Mesenchymal stem cell (in vitro differentiated cells and primary cell): ENCODE measurements around the gene BUD23.

Experiments used
- DNase-seq: peaks from one replicate; pipeline ENCODE4 v3.0.0-alpha.2; 2013
- H2AFZ ChIP-seq: one replicate; pipeline ENCODE4 v1.6.1; 2013; ENCODE audit warnings: low read depth, mild to moderate bottlenecking, control low read depth, inconsistent platforms, low read length, moderate library complexity
- H2AK5ac ChIP-seq: 2 replicates; pipeline ENCODE4 v1.6.1; 2013; ENCODE audit warnings: low read length, moderate library complexity, mild to moderate bottlenecking, inconsistent platforms; ENCODE audit not compliant: severe bottlenecking
- H2BK120ac ChIP-seq: one replicate; pipeline ENCODE4 v1.6.1; 2013; ENCODE audit warnings: low read depth, mild to moderate bottlenecking, inconsistent platforms, low read length, moderate library complexity
- H2BK12ac ChIP-seq, 2 experiments: one replicate each; pipeline ENCODE4 v1.6.1; 2013; ENCODE audit warnings: inconsistent platforms in 2 of 2, low read length in 2 of 2, mild to moderate bottlenecking in 2 of 2, moderate library complexity in 2 of 2, control low read depth in 1 of 2
- H2BK15ac ChIP-seq: one replicate; pipeline ENCODE4 v1.6.1; 2013; ENCODE audit warnings: mild to moderate bottlenecking, low read depth, inconsistent platforms; ENCODE audit not compliant: poor library complexity, severe bottlenecking
- H2BK5ac ChIP-seq: 2 replicates; pipeline ENCODE4 v1.6.1; 2013; ENCODE audit warnings: low read depth, mild to moderate bottlenecking, low read length, control low read depth, inconsistent platforms; ENCODE audit not compliant: poor library complexity, severe bottlenecking
- H3K14ac ChIP-seq, 2 experiments: one replicate each; pipeline ENCODE4 v1.6.1; 2013; ENCODE audit warnings: inconsistent platforms in 2 of 2, low read length in 2 of 2, control low read depth in 1 of 2, mild to moderate bottlenecking in 1 of 2, moderate library complexity in 1 of 2
- H3K18ac ChIP-seq, 2 experiments: one replicate each; pipeline ENCODE4 v1.6.1; 2013; ENCODE audit warnings: inconsistent platforms in 2 of 2, low read length in 2 of 2, control low read depth in 1 of 2, low read depth in 1 of 2, mild to moderate bottlenecking in 1 of 2
- H3K23ac ChIP-seq, 2 experiments: one replicate each; pipeline ENCODE4 v1.6.1; 2013; ENCODE audit warnings: inconsistent platforms in 2 of 2, low read length in 2 of 2, mild to moderate bottlenecking in 2 of 2, moderate library complexity in 2 of 2, control low read depth in 1 of 2
- H3K27ac ChIP-seq: 2 replicates; pipeline ENCODE4 v1.5.1; 2013; ENCODE audit warnings: mild to moderate bottlenecking, moderate library complexity, low read length, control low read depth, inconsistent platforms; ENCODE audit not compliant: poor library complexity, severe bottlenecking
- H3K27me3 ChIP-seq, 2 experiments: 2 replicates each; pipeline versions ENCODE4 v1.6.1 to v1.7.0; 2013; ENCODE audit warnings: low read length in 2 of 2, mild to moderate bottlenecking in 2 of 2, moderate library complexity in 2 of 2, control low read depth in 1 of 2, inconsistent platforms in 1 of 2; ENCODE audit not compliant: control insufficient read depth in 1 of 2, insufficient read depth in 1 of 2
- H3K36me3 ChIP-seq, 2 experiments: 2 replicates each; pipeline versions ENCODE4 v1.6.1 to v1.7.0; 2013; ENCODE audit warnings: low read length in 2 of 2, control low read depth in 1 of 2, inconsistent platforms in 1 of 2, low read depth in 1 of 2, mild to moderate bottlenecking in 1 of 2; ENCODE audit not compliant: insufficient read depth in 2 of 2, control insufficient read depth in 1 of 2
- H3K4ac ChIP-seq, 2 experiments: one replicate each; pipeline ENCODE4 v1.6.1; 2013; ENCODE audit warnings: inconsistent platforms in 2 of 2, low read length in 2 of 2, mild to moderate bottlenecking in 2 of 2, moderate library complexity in 2 of 2, control low read depth in 1 of 2, low read depth in 1 of 2
- H3K4me1 ChIP-seq: 2 replicates; pipeline ENCODE4 v1.6.1; 2013; ENCODE audit warnings: low read depth, low read length, control low read depth; ENCODE audit not compliant: control insufficient read depth, insufficient read depth
- H3K4me2 ChIP-seq: 2 replicates; pipeline ENCODE4 v1.6.1; 2013; ENCODE audit warnings: low read length, mild to moderate bottlenecking, inconsistent platforms; ENCODE audit not compliant: poor library complexity, severe bottlenecking
- H3K4me3 ChIP-seq, 2 experiments: 2 replicates each; pipeline versions ENCODE4 v1.5.1 to v1.7.0; 2013; ENCODE audit warnings: low read length in 2 of 2, mild to moderate bottlenecking in 2 of 2, control low read depth in 1 of 2, low read depth in 1 of 2; ENCODE audit not compliant: insufficient read depth in 1 of 2
- H3K79me1 ChIP-seq: replicated peaks from 2 replicates; pipeline ENCODE4 v1.6.1; 2013; ENCODE audit warnings: mild to moderate bottlenecking, control low read depth, low read length, inconsistent platforms; ENCODE audit not compliant: poor library complexity, severe bottlenecking
- H3K9ac ChIP-seq: 2 replicates; pipeline ENCODE4 v1.7.0; 2013; ENCODE audit warnings: mild to moderate bottlenecking, low read length, moderate library complexity
- H3K9me3 ChIP-seq: 2 replicates; pipeline ENCODE4 v1.7.0; 2013; ENCODE audit warnings: mild to moderate bottlenecking, low read length; ENCODE audit not compliant: control insufficient read depth
- H4K8ac ChIP-seq: one replicate; pipeline ENCODE4 v1.6.1; 2013; ENCODE audit warnings: inconsistent platforms, mild to moderate bottlenecking, low read length, moderate library complexity
- H4K91ac ChIP-seq: one replicate; pipeline ENCODE4 v1.6.1; 2013; ENCODE audit warnings: mild to moderate bottlenecking, low read length, inconsistent platforms
- WGBS: methylation state at CpG from one replicate; pipeline ENCODE4 v1.1.7; 2013; ENCODE audit warnings: mixed read lengths; 5-methylcytosine and 5-hydroxymethylcytosine counted together

The BUD23 gene

DNA sequence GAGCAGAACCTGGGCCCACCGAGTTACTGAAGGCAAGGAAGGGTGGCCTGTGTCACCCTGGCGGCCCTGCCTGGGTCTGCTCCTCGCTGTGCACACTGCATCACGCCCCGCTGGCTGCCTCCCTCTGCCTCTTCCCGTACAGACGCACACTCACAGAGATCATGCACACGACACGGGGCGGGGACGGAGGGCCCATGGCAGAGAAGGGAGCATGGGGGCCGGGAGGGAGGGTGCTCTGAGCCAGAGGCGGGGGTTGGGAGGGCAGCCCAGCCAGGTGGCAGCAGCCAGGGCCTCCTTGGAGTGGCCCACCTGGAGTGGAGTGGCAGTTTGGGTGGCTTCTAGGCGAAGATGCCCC, 16.6 kb downstream of the BUD23 start:
- H2BK120ac ChIP-seq = no peak overlapping the region

DNA sequence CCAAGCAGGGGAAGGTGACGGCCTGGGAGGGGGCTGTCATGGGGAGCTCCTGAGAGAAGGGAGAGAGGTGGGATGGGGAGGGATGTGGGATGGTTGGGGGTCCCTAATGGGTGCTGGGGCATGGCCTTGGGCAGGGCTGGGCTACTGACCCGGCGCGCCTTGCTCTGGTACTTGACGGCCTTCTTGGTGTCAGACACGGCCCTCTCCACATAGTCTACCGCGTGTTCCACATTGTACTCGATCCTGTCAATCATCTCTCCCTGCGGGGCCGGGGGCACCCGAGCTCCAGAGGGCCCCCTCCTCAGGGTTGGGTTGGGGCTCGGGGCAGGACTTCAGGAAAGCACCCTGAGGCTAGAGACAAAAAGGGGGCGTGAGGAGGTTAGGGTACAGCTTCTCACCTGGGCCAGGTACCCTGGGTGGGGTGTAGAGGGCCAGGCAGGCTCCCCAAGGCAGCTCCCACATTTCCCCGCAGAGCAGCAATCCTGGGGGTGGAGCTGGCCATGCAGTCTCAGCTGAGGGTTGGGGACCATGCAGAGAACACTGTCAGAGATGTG, 17.3 kb downstream of the BUD23 start:
- H3K9me3 ChIP-seq = no peaks in the 10 kb centered on the region
- H3K18ac ChIP-seq = no peak overlapping the region
- peaks cover 89 to 92% of the 10 kb centered on the region in 2 experiments for H3K36me3 ChIP-seq
- no peak overlapping the region for H3K23ac ChIP-seq
- H3K4me2 ChIP-seq = no peak overlapping the region
- no peak overlapping the region for H3K4me3 ChIP-seq
- H2BK15ac ChIP-seq = no peak overlapping the region
- no peak overlapping the region for H2BK120ac ChIP-seq
- H3K27ac ChIP-seq = no peak overlapping the region
- H4K91ac ChIP-seq = no peak overlapping the region
- H2BK5ac ChIP-seq = no peak overlapping the region
- no peak overlapping the region for H3K14ac ChIP-seq
- no peak for DNase-seq
- no peak overlapping the region for H2AFZ ChIP-seq
- peaks cover 28% of the 10 kb centered on the region for H3K4me1 ChIP-seq
- H4K8ac ChIP-seq = no peak overlapping the region
- WGBS = 95% methylated on average over 15 of the region's 15 CpGs
- H3K27me3 ChIP-seq = no peaks in the 10 kb centered on the region
- no peak overlapping the region for H2BK12ac ChIP-seq
- H3K79me1 ChIP-seq = peaks cover 11% of the 10 kb centered on the region
- no peak overlapping the region for H2AK5ac ChIP-seq
- no peak overlapping the region for H3K9ac ChIP-seq
- no peak overlapping the region for H3K4ac ChIP-seq

More for the DNA sequence above, 16.6 kb downstream of the BUD23 start:
- Histone ChIP-seq H4K91ac (no peak overlapping the region), H3K9me3 (no peaks in the 10 kb centered on the region), H3K4me3 (no peak overlapping the region), H3K23ac (no peak overlapping the region), H3K14ac (no peak overlapping the region), H3K4me1 (peaks cover 22% of the 10 kb centered on the region), H3K9ac (no peak overlapping the region), H2BK15ac (no peak overlapping the region), H3K36me3 (peaks cover 89% of the 10 kb centered on the region in 2 experiments), H4K8ac (no peak overlapping the region), H2AK5ac (no peak overlapping the region), H2AFZ (no peak overlapping the region), H3K79me1 (peaks cover 11% of the 10 kb centered on the region), H3K4ac (no peak overlapping the region), H3K4me2 (no peak overlapping the region), H3K27ac (no peak overlapping the region), H3K27me3 (no peaks in the 10 kb centered on the region), H3K18ac (no peak overlapping the region), H2BK5ac (no peak overlapping the region), H2BK12ac (no peak overlapping the region)
- 96% methylated on average over 14 of the region's 14 CpGs for WGBS
- DNase-seq = no peak

DNA sequence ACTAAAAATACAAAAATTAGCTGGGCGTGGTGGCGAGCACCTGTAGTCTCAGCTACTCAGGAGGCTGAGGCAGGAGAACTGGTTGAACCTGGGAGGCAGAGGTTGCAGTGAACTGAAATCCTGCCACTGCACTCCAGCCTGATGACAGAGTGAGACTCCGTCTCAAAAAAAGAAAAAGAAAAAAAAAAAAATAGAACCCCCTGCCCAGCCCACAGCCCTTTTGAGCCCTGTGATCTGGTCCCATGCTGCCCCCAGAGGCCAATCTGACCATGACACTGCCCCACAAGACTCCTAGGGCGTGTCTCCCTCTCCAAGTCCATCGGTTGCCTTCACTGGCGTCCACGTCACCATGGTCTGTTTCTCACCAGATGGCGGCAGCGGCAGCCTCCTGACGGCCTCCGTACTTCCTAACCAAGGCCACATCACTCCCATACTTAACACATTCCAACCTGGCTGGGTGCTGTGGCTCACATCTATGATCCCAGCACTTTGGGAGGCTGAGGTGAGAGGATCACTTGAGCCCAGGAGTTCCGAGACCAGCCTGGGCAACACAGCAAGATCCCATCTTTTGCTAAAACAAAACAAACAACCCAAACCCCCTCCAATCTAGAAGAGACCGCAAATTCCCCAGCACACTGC, 18.1 kb downstream of the BUD23 start:
- Histone ChIP-seq H2BK15ac (no peak overlapping the region), H3K9me3 (no peaks in the 10 kb centered on the region), H4K91ac (no peak overlapping the region), H2BK5ac (no peak overlapping the region), H3K36me3 (peaks cover 92 to 93% of the 10 kb centered on the region in 2 experiments), H3K4me2 (no peak overlapping the region), H3K4me3 (no peak overlapping the region), H3K4me1 (peaks cover 36% of the 10 kb centered on the region), H3K4ac (no peak overlapping the region), H3K9ac (peak overlapping the region; percentile 25), H3K79me1 (peaks cover 10% of the 10 kb centered on the region), H2AFZ (no peak overlapping the region), H3K18ac (no peak overlapping the region), H2BK120ac (no peak overlapping the region), H2BK12ac (no peak overlapping the region), H2AK5ac (no peak overlapping the region), H3K14ac (no peak overlapping the region), H3K23ac (no peak overlapping the region), H3K27ac (no peak overlapping the region), H3K27me3 (no peaks in the 10 kb centered on the region), H4K8ac (no peak overlapping the region)
- 82% methylated on average over 13 of the region's 13 CpGs for WGBS
- peak; percentile 62 for DNase-seq

DNA sequence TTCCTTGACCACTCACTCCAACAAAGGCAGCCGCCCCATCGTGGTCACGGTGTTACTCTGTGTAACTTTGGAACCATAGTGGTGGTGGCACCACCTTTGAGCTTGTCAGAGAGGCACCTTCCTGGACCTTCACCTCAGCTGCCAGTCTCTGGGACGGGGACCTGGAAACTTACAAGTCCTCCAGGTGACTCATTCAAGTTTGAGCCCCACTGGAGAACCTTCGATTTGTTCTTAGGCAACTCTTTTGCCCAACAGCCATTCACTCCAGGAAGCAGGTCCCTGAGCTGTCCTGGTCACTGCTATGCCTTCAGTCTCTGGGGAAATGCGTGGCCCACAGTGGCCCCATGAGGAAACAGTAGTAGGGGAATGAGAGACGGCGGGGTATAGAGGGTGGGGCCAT, 18.8 kb downstream of the BUD23 start:
- H4K91ac ChIP-seq = no peak overlapping the region
- no peak overlapping the region for H2BK120ac ChIP-seq
- no peak overlapping the region for H2BK12ac ChIP-seq
- no peak overlapping the region for H3K4ac ChIP-seq
- DNase-seq = no peak
- no peak overlapping the region for H3K14ac ChIP-seq
- no peak overlapping the region for H2AK5ac ChIP-seq
- H3K4me3 ChIP-seq = no peak overlapping the region
- no peak overlapping the region for H2AFZ ChIP-seq
- peaks cover 12% of the 10 kb centered on the region for H3K79me1 ChIP-seq
- H3K4me1 ChIP-seq = peaks cover 42% of the 10 kb centered on the region
- H3K4me2 ChIP-seq = no peak overlapping the region
- WGBS = 95% methylated on average over 8 of the region's 8 CpGs
- no peak overlapping the region for H3K9ac ChIP-seq
- peaks cover 92 to 93% of the 10 kb centered on the region in 2 experiments for H3K36me3 ChIP-seq
- no peak overlapping the region for H3K27ac ChIP-seq
- H2BK15ac ChIP-seq = no peak overlapping the region
- no peak overlapping the region for H3K23ac ChIP-seq
- no peaks in the 10 kb centered on the region for H3K9me3 ChIP-seq
- H3K27me3 ChIP-seq = no peaks in the 10 kb centered on the region
- no peak overlapping the region for H4K8ac ChIP-seq
- no peak overlapping the region for H2BK5ac ChIP-seq
- no peak overlapping the region for H3K18ac ChIP-seq
